ENCODE data around the gene CDH13. TPM values are rescaled to one million over a fixed set of nuclear protein-coding genes. Genes with fewer than 3 reads are reported as not detected.

CDH13 gene
- polyA plus RNA-seq, 2 of the 4 experiments (the other 2 are of a cell fraction): not detected

GRCh38 chr16:82748026-82748425, 121.3 kb downstream of the CDH13 start:
- H3K9me3 ChIP-seq: no peaks in the 10 kb centered on the region
- no peak overlapping the region for H3K4me3 ChIP-seq
- no peak overlapping the region for H3K27ac ChIP-seq
- ChIA-PET POLR2A (no interaction called here), CTCF (no interaction called here)
- DNase-seq (ENCODE audit: low read depth in 1 of 2, low spot score in 1 of 2): no peak
- no peak for ATAC-seq
- no peak overlapping the region for H3K4me2 ChIP-seq
- FAIRE-seq: no peak
- no peaks in the 10 kb centered on the region for H3K4me1 ChIP-seq
- TF ChIP-seq CBX8 (IDR thresholded peaks at IDR 0.05): no peak
- no peak for TF ChIP-seq PHF8 (IDR thresholded peaks at IDR 0.05; ENCODE audit: borderline replicate concordance, low read depth)
- no peak for TF ChIP-seq HMGXB4 (CRISPR knock-in tag; IDR thresholded peaks at IDR 0.05; ENCODE audit: borderline replicate concordance)
- TF ChIP-seq NR3C1 (IDR thresholded peaks at IDR 0.05): no peak
- TF ChIP-seq TP53 (CRISPR knock-in tag; IDR thresholded peaks at IDR 0.05): no peak
- TF ChIP-seq CHD4 (IDR thresholded peaks at IDR 0.05; ENCODE audit: borderline replicate concordance): no peak
- no peak for TF ChIP-seq ZFP36 (IDR thresholded peaks at IDR 0.05; ENCODE audit: borderline replicate concordance, partially characterized antibody)
- no peak for TF ChIP-seq MAFK (IDR thresholded peaks at IDR 0.05; ENCODE audit: partially characterized antibody)
- no peak for TF ChIP-seq HOXA7 (CRISPR knock-in tag; IDR thresholded peaks at IDR 0.05)
- no peak for TF ChIP-seq SREBF2 (IDR thresholded peaks at IDR 0.05)
- TF ChIP-seq KDM1A (IDR thresholded peaks at IDR 0.05; ENCODE audit: low read depth): no peak
- no peak for TF ChIP-seq RAD21 (conservative IDR thresholded peaks at IDR 0.05 in 1 of 2, IDR thresholded peaks at IDR 0.05 in 1 of 2)
- no peak for TF ChIP-seq HDAC2 (IDR thresholded peaks at IDR 0.05)
- whole genome bisulfite sequencing (ENCODE audit: missing lambda C conversion rate): 19% methylated on average over 5 of the region's 5 CpGs

- FAIRE-seq (no peak), ATAC-seq (no peak), DNase-seq (ENCODE audit: low read depth in 1 of 2, low spot score in 1 of 2) (no peak)
- Histone ChIP-seq H3K9me3 (no peaks in the 10 kb centered on the region), H3K4me2 (no peak overlapping the region), H3K4me3 (no peak overlapping the region), H3K27ac (no peak overlapping the region), H3K4me1 (no peaks in the 10 kb centered on the region)
- CTCF ChIA-PET: interaction anchor here (0.6 to 1.0 kb wide), 2 partner anchors 24 to 34 kb away, joined by 3 read pairs; no protein-coding TSS in a partner anchor
- POLR2A ChIA-PET: no interaction called here
- TF ChIP-seq POLR2A (IDR thresholded peaks at IDR 0.05; ENCODE audit: low read length) (no peak), HOXA7 (CRISPR knock-in tag; IDR thresholded peaks at IDR 0.05) (no peak), HMGXB4 (CRISPR knock-in tag; IDR thresholded peaks at IDR 0.05; ENCODE audit: borderline replicate concordance) (no peak), EHMT2 (IDR thresholded peaks at IDR 0.05; ENCODE audit: low read depth) (no peak), HES2 (IDR thresholded peaks at IDR 0.05) (no peak), ZC3H11A (IDR thresholded peaks at IDR 0.05) (no peak), HOXB13 (CRISPR knock-in tag; IDR thresholded peaks at IDR 0.05; ENCODE audit: low read depth) (no peak), CHD2 (IDR thresholded peaks at IDR 0.05; ENCODE audit: low read length, partially characterized antibody) (no peak), NFE2L2 (conservative IDR thresholded peaks at IDR 0.05; ENCODE audit: low read length) (no peak)
- WGBS (ENCODE audit: missing lambda C conversion rate): 5% methylated on average over 3 of the region's 3 CpGs
Measured at GRCh38 chr16:82750068-82750467, 123.3 kb downstream of the CDH13 start.

GRCh38 chr16:82751020-82751419, 124.3 kb downstream of the CDH13 start:
- POLR2A ChIA-PET: no interaction called here
- CTCF ChIA-PET: interaction anchor here (0.9 to 1.0 kb wide), 2 partner anchors 25 to 53 kb away, joined by 3 read pairs; no protein-coding TSS in a partner anchor
- no peak overlapping the region for H3K27ac ChIP-seq
- no peak overlapping the region for H3K4me2 ChIP-seq
- no peak overlapping the region for H3K4me3 ChIP-seq
- no peaks in the 10 kb centered on the region for H3K9me3 ChIP-seq
- WGBS (ENCODE audit: missing lambda C conversion rate): 8% methylated on average over 2 of the region's 2 CpGs
- FAIRE-seq (no peak), ATAC-seq (no peak), DNase-seq (ENCODE audit: low read depth in 1 of 2, low spot score in 1 of 2) (no peak)
- H3K4me1 ChIP-seq: no peaks in the 10 kb centered on the region
- no peak for TF ChIP-seq HOXB13 (CRISPR knock-in tag; IDR thresholded peaks at IDR 0.05; ENCODE audit: low read depth)
- TF ChIP-seq PHF8 (IDR thresholded peaks at IDR 0.05; ENCODE audit: borderline replicate concordance, low read depth): no peak
- no peak for TF ChIP-seq CHD2 (IDR thresholded peaks at IDR 0.05; ENCODE audit: low read length, partially characterized antibody)
- no peak for TF ChIP-seq REST (IDR thresholded peaks at IDR 0.05)
- no peak for TF ChIP-seq CEBPB (IDR thresholded peaks at IDR 0.05)
- TF ChIP-seq BHLHE40 (IDR thresholded peaks at IDR 0.05; ENCODE audit: low read depth, low read length): no peak
- TF ChIP-seq FOXS1 (CRISPR knock-in tag; IDR thresholded peaks at IDR 0.05): no peak
- TF ChIP-seq EHF (CRISPR knock-in tag; IDR thresholded peaks at IDR 0.05): no peak
- TF ChIP-seq FOSL2 (IDR thresholded peaks at IDR 0.05): no peak
- TF ChIP-seq FOSL2 (CRISPR knock-in tag; IDR thresholded peaks at IDR 0.05): no peak
- no peak for TF ChIP-seq ZFP36 (IDR thresholded peaks at IDR 0.05; ENCODE audit: borderline replicate concordance, partially characterized antibody)
- TF ChIP-seq ATOH8 (CRISPR knock-in tag; IDR thresholded peaks at IDR 0.05; ENCODE audit: low read depth): no peak
